Measurements from ENCODE around the gene PLAAT2.
A peak's percentile ranks its signal among the peaks of the same experiment; 100 is the strongest.
"Not testable (repeated sequence)": the region's sequence is repeated elsewhere in the genome, so short reads cannot be mapped to it uniquely, and the experiment has no call there.

Gene PLAAT2

GRCh38 chr11:63578882-63579281 lies 15.7 kb upstream of the PLAAT2 start:
- not testable (repeated sequence) for DNase-seq (ENCODE audit: low read depth in 2 of 2)

GRCh38 chr11:63574856-63575602 lies 11.8 kb upstream of the PLAAT2 start:
- DNase-seq (ENCODE audit: low read depth in 2 of 2), result no peak

- DNase-seq (ENCODE audit: low read depth in 2 of 2), result peak in 1 of 2 experiments; percentile 28
These were observed 11.0 kb upstream of the PLAAT2 start for GRCh38 chr11:63573881-63574855.

DNA sequence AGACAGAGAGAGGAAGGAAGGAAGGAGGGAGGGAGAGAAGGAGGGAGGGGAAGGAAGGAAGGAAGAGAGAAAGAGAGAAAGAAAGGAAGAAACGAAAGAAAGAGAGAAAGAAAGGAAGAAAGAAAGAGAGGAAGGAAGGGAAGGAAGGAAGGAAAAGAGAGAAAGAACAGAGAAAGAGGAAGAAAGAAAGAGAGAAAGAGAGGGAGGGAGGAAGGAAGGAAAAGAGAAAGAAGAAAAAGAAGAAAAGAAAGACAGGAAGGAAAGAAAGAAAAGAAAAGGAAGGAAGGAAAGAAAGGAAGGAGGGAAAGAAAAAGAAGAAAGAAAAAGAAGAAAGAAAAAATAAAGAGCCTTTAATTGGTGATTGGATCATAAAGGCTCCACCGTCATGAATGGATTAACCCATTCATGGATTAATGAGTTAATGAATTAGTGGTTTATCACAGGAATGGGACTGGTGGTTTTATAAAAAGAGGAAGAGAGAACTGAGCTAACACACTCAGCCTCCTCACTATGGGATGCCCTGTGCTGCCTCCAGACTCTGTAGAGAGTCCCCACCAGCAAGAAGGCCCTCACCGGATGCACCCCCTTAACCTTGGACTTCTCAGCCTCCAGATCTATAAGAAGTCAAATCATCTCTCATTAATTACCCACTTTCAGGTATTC lies 9.0 kb upstream of the PLAAT2 start:
- no peak for DNase-seq (ENCODE audit: low read depth in 2 of 2)

DNA sequence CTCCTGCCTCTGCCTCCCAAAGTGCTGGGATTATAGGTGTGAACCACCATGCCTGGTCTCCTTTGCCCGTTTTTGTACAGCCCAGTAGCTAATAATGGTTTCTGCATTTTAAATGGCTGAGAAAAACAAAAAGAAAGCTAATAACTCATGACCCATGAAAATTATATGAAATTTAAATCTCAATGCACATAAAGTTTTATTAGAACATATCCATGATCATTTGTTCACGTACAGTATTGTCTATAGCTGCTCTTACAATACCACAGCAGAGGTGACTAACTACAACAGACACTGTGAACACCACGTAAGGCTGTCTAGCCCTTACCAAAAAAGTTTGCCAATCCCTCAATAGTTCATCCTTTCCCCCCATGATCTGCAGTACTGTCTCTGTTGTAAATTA lies 6.4 kb upstream of the PLAAT2 start:
- no peak for DNase-seq (ENCODE audit: low read depth in 2 of 2)

DNA sequence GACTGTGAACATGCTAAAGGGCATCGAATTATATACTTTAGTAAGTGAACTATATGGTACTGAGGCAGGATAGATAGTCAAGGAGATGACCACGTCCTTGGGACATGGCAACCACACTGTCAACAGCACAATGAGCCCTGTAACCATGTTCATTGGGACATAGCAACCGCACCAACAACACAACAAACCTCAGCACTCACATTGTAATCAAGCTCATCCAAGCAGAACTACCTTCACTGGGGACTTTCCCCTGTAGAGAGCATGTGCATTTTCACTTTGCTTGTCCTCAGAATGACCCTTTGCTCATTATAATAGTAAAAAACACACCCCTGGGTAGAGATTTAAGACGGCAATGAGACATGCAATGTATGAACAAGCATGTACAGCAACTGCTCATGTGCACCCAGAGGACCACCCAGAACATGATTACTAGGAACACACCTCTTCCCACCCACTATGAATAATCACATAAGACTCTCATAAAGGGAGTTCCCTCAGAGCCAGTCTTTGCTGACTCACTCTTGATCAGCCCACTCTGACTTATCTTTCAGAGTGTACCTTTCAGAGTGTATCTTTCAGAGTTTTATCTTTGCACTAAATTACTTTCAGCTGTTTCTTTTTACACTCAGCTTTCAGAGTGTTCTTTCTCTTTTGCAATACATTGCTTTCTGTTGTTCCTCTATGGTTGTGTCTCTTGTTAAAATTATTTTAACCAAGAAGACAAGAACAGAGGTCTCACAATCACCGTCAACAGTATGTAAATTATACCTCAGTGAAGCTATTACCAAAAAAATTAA lies 4.1 kb upstream of the PLAAT2 start:
- DNase-seq (ENCODE audit: low read depth in 2 of 2), result peak; percentile 75 to 77

DNA sequence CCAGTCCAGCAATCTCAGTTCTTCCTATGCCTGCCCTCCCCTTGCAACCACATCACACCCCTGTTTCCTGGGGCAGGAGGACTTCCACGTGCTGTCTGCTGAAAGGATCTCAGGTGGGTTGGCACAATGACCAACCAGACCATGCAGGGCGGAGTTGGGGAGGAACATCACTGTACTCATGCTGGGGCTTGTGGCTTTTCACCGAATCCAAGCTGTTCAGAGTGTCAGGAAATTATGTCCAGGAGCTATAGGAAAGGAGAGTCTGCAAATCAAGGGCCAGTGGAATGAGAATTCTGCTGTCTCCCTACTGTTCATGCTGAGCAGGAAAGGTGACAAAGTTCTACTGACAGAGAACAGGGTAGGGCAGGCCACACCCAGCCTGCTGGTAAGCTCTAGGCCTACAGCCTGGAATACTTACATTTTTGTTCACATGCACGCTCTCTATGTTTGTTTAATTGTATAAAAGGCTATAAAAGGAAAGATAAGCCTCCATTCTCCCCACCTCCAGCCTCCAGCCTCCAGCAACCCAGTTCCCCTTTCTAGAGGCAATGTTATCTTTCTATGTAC lies 1.7 kb upstream of the PLAAT2 start:
- no peak for DNase-seq (ENCODE audit: low read depth in 2 of 2)

GRCh38 chr11:63564056-63564774 lies 1.0 kb upstream of the PLAAT2 start:
- DNase-seq (ENCODE audit: low read depth in 2 of 2), result no peak

DNA sequence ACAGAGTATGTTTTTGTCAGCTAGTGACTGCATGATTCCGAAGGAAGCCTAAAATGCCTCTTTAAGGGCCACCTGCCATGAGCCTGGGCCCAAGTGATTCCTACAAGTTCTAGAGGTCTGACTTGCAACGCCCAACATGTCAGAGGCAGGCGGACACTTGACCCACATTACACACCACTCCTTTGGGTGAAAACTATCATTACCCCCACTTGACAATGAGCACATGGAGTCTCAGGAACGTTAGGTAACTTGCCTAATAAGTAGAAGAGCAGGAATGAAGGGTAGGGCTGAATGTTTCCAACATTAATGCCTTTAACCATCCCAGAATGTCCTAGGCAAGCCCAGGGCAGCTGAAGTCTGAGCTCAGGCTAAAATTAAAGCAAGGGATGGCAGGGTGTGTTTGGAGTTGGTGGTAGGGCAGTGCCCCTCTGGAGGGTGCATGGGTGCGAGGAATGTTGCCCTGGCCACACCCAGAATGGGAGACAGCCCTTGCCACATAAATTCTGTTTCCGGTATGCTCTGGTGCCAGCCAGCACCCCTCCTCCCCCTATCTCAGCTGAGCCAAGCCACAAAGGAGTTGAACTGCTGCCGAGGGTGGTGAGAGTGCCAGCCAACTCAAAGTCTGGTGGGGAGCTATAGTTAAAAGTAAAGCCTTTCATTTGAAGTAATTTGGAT lies 2.5 kb downstream of the PLAAT2 start:
- no peak for DNase-seq (ENCODE audit: low read depth in 2 of 2)

- DNase-seq (ENCODE audit: low read depth in 2 of 2), result no peak
These were observed 4.6 kb downstream of the PLAAT2 start for GRCh38 chr11:63558459-63559157.

GRCh38 chr11:63557570-63557969 lies 5.6 kb downstream of the PLAAT2 start:
- no peak for DNase-seq (ENCODE audit: low read depth in 2 of 2)

DNA sequence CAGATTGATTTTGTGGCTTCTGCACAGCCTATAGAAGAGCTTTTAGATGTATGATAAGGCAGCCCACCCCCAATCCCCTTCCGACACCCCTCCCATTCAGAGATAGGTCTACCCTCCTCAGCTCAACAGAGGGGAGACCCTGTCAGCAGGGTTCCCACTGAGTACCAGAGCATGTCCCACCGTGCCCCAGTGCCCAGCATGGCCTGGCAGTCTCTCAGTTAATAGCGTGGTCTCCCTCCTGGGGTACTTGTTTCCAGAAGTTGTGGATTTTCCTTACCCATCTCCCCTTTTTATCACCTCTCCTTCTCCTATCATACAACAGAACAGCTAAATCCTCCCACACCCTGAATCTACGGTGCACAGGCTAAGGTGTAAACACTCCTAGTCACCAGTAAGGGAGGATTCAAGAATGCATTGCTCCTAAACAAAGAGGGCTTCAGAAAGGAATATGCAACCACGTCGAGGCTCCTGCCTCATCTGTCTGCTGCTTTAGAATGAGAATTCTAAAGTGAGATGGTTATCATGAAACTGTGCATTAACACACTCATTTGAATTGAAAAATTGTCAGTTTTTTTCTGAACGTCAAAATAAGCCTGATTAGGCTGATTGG lies 6.7 kb downstream of the PLAAT2 start:
- no peak for DNase-seq (ENCODE audit: low read depth in 2 of 2)

- DNase-seq (ENCODE audit: low read depth in 2 of 2), result no peak
These were observed 8.3 kb downstream of the PLAAT2 start for GRCh38 chr11:63554877-63555223.

DNA sequence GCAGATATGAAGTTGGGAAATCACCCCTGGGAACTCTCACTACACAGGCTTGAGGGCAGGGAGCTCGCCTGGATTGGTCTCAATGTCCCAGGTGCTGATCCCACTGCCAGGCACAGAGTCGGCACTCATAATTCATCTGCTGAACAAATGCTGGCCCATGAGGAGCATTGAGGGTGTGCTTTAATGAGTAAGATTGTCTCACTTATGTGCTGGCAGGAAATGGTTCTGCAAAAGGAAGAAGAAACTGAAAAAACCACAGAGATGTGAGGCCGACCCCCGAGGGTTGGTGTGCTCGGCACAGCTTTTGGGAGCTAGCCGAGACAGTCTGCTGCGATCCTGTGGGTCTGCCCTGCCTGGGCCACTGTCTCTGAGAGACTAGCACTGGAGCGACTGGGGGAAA lies 9.4 kb downstream of the PLAAT2 start:
- DNase-seq (ENCODE audit: low read depth in 2 of 2), result no peak

GRCh38 chr11:63552921-63553320 lies 10.3 kb downstream of the PLAAT2 start:
- no peak for DNase-seq (ENCODE audit: low read depth in 2 of 2)

GRCh38 chr11:63551889-63552266 lies 11.3 kb downstream of the PLAAT2 start:
- DNase-seq (ENCODE audit: low read depth in 2 of 2), result no peak

- DNase-seq (ENCODE audit: low read depth in 2 of 2), result no peak
These were observed 11.9 kb downstream of the PLAAT2 start for GRCh38 chr11:63551091-63551888.

- DNase-seq (ENCODE audit: low read depth in 2 of 2), result not testable (repeated sequence)
These were observed 13.0 kb downstream of the PLAAT2 start for GRCh38 chr11:63550156-63550700.
